ENCODE results near the gene ACO1.

ACO1 gene

DNA sequence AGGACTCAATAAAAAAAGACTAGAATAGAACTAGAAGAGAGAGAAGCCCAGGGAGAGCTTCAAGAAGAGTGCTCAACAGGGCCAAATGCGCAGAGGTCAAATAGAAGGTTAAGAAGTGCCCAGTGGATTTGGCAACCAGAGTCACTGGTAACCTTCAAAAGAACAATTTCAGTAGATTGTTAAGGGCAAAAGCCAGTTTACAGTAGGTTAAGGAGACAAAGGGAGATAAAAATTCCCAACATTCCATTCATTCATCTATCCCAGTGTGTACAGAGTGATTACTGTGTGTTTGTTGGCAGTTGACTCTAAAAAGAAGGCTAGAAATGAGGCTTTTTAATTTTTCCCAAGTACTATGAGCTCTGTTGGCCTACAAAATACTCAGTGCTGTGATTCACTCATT is 72.1 kb downstream of the ACO1 start:
- TF ChIP-seq, protein P1, sequence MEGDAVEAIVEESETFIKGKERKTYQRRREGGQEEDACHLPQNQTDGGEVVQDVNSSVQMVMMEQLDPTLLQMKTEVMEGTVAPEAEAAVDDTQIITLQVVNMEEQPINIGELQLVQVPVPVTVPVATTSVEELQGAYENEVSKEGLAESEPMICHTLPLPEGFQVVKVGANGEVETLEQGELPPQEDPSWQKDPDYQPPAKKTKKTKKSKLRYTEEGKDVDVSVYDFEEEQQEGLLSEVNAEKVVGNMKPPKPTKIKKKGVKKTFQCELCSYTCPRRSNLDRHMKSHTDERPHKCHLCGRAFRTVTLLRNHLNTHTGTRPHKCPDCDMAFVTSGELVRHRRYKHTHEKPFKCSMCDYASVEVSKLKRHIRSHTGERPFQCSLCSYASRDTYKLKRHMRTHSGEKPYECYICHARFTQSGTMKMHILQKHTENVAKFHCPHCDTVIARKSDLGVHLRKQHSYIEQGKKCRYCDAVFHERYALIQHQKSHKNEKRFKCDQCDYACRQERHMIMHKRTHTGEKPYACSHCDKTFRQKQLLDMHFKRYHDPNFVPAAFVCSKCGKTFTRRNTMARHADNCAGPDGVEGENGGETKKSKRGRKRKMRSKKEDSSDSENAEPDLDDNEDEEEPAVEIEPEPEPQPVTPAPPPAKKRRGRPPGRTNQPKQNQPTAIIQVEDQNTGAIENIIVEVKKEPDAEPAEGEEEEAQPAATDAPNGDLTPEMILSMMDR (IDR thresholded peaks at IDR 0.05): no peak
- Histone ChIP-seq H2AFZ (no peak overlapping the region), H3K9ac (no peak overlapping the region), H3K79me2 (no peaks in the 10 kb centered on the region), H3K4me3 (ENCODE audit: low read depth, low read length) (no peak overlapping the region), H3K4me1 (no peaks in the 10 kb centered on the region), H3K4me2 (ENCODE audit: low read length) (no peak overlapping the region), H3K27me3 (ENCODE audit: control insufficient read depth, insufficient read depth, low read length) (no peaks in the 10 kb centered on the region), H3K9me3 (ENCODE audit: control insufficient read depth, low read length) (no peaks in the 10 kb centered on the region), H3K36me3 (ENCODE audit: control insufficient read depth, insufficient read depth, low read length) (no peaks in the 10 kb centered on the region), H3K27ac (no peak overlapping the region)

DNA sequence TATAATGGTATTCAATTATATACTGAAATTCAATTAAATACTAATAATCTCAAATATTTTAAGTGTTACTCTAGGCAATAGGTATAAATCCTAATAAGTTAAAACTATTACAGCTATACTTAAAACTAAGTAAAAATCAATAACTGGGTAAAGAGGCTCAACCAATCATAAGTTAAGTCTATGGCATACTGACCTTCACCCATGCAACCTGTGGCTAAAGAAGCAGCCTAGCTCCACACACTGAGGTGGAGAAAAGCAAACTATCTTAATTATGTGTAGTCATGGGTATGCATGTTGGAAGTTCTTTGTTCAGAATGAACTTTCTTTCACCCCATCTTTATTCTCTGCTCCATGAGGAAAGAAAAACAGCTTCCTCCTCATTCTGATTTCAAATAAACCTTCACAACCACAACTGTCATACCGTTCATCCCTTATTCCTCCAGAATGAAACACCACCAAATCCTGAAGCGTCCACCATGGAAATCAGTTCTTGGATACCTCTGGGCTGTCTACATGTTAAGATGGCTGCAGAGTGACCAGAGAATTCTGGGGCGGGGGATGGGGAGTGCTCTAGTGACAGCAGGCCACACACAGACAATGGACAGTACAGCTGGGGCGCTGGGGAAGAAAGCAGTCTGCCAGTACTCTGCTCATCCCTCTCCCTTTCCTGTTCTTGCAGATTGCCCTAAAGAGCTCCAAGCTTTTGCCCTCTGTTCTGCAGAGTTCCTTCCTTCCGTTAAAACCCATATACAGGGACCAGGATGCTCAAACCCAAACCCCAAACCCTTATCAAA is 79.3 kb downstream of the ACO1 start:
- H3K36me3 ChIP-seq (ENCODE audit: control insufficient read depth, insufficient read depth, low read length): no peaks in the 10 kb centered on the region
- no peak overlapping the region for H3K4me3 ChIP-seq (ENCODE audit: low read depth, low read length)
- H3K9ac ChIP-seq: no peak overlapping the region
- H3K4me1 ChIP-seq: no peaks in the 10 kb centered on the region
- no peak overlapping the region for H3K27ac ChIP-seq
- no peak overlapping the region for H3K4me2 ChIP-seq (ENCODE audit: low read length)
- no peaks in the 10 kb centered on the region for H3K27me3 ChIP-seq (ENCODE audit: control insufficient read depth, insufficient read depth, low read length)
- no peak overlapping the region for H2AFZ ChIP-seq
- no peaks in the 10 kb centered on the region for H3K79me2 ChIP-seq
- H3K9me3 ChIP-seq (ENCODE audit: control insufficient read depth, low read length): no peaks in the 10 kb centered on the region
- TF ChIP-seq, protein P1 (IDR thresholded peaks at IDR 0.05): no peak

DNA sequence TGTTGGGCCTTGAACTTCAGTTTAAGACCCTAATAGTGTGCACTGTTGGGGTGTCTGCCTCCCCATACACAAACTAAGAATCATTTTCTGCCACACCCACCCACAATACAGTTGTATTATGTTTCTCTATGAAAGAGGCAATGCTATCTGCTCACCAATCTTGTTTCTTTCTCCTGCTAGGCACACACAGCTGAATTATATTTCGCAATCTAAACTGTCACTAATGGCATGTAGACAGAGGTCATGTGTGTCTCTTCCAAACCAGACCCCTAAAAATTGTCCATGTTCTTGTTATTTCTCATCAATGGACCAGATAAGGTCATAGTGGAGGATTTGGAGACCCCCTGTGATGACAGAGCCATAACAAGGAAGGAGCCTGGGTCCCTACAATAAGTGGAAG is 84.3 kb downstream of the ACO1 start:
- Histone ChIP-seq H2AFZ (no peak overlapping the region), H3K4me3 (ENCODE audit: low read depth, low read length) (no peak overlapping the region), H3K4me2 (ENCODE audit: low read length) (no peak overlapping the region), H3K36me3 (ENCODE audit: control insufficient read depth, insufficient read depth, low read length) (no peaks in the 10 kb centered on the region), H3K27ac (no peak overlapping the region), H3K27me3 (ENCODE audit: control insufficient read depth, insufficient read depth, low read length) (no peaks in the 10 kb centered on the region), H3K9ac (no peak overlapping the region), H3K79me2 (no peaks in the 10 kb centered on the region), H3K4me1 (no peaks in the 10 kb centered on the region), H3K9me3 (ENCODE audit: control insufficient read depth, low read length) (no peaks in the 10 kb centered on the region)
- TF ChIP-seq, protein P1 (IDR thresholded peaks at IDR 0.05): no peak

DNA sequence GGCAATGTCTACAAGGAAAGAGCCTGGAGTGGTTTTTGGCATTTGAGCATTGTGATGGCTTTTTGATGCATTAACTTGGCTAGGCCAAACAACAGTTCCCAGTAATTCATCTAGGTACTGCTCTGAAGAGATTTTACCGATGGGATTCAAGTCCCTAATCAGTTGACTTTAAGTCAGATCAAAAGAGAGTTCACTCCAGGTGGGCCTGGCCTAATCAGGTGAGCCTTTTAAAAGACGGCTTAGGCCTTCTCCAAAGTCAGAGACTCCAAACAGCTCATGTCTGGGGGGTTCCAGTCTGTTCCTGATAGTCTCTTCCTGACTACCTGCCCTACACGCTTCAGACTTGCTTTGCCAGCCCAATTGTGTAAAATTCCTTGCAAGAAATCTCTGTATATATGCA is 87.9 kb downstream of the ACO1 start:
- no peaks in the 10 kb centered on the region for H3K36me3 ChIP-seq (ENCODE audit: control insufficient read depth, insufficient read depth, low read length)
- no peak overlapping the region for H3K4me2 ChIP-seq (ENCODE audit: low read length)
- H2AFZ ChIP-seq: no peak overlapping the region
- H3K9me3 ChIP-seq (ENCODE audit: control insufficient read depth, low read length): no peaks in the 10 kb centered on the region
- TF ChIP-seq, protein P1 (IDR thresholded peaks at IDR 0.05): no peak
- no peaks in the 10 kb centered on the region for H3K79me2 ChIP-seq
- no peak overlapping the region for H3K9ac ChIP-seq
- no peak overlapping the region for H3K4me3 ChIP-seq (ENCODE audit: low read depth, low read length)
- H3K27ac ChIP-seq: no peak overlapping the region
- H3K27me3 ChIP-seq (ENCODE audit: control insufficient read depth, insufficient read depth, low read length): no peaks in the 10 kb centered on the region
- H3K4me1 ChIP-seq: no peaks in the 10 kb centered on the region

DNA sequence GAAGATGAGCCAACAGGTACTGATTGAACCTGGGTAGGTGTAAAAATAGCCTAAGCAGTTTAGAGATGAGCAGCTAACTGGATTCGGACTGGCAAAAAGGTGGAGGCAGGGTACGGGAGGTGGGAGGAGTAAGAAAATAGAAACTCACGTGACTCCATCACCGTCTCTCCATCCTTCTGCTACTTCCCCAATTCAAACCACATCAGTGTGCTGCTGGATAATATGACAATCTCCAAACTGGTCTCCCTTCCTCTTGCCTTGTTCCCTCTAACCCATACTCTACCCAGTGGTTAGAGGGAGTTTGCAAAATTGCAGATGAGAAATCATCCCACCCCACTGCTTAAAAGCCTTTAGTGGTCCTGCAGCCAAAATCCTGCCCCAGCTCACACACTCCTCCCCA is 98.9 kb downstream of the ACO1 start:
- H3K27me3 ChIP-seq (ENCODE audit: control insufficient read depth, insufficient read depth, low read length): no peaks in the 10 kb centered on the region
- H2AFZ ChIP-seq: no peak overlapping the region
- H3K79me2 ChIP-seq: no peaks in the 10 kb centered on the region
- TF ChIP-seq, protein P1 (IDR thresholded peaks at IDR 0.05): no peak
- H3K27ac ChIP-seq: no peak overlapping the region
- no peaks in the 10 kb centered on the region for H3K36me3 ChIP-seq (ENCODE audit: control insufficient read depth, insufficient read depth, low read length)
- H3K4me3 ChIP-seq (ENCODE audit: low read depth, low read length): no peak overlapping the region
- H3K4me2 ChIP-seq (ENCODE audit: low read length): no peak overlapping the region
- H3K4me1 ChIP-seq: no peaks in the 10 kb centered on the region
- no peak overlapping the region for H3K9ac ChIP-seq
- no peaks in the 10 kb centered on the region for H3K9me3 ChIP-seq (ENCODE audit: control insufficient read depth, low read length)

All from parathyroid adenoma (tissue), 2 donors.